Measurements from ENCODE around the gene RPS15.

DNA sequence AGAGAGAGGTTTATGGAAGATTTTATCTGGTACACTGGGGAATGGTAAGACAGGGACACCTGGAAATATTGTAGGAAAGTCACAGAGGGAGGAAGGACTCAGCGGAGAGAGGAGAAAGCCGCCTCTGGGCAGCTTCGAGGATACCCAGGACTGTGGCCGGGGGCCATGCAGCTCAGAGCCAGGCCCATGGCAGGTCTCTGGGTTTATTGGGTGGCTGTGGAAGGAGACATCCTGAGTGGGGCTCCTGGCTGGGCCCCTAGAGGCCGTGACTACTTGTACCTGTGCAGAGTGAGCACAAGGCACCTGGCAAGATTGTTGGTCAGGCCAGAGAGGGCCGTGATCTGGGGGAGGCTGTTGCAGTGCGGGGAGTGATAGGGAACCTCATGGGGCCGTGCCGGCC, 27.4 kb upstream of the RPS15 start:
- TF ChIP-seq EZH2 (IDR thresholded peaks at IDR 0.05) = no peak
- TF ChIP-seq YY1 (IDR thresholded peaks at IDR 0.05; ENCODE audit: extremely low read depth, insufficient replicate concordance, low read depth, low read length) = no peak
- TF ChIP-seq, protein P1, sequence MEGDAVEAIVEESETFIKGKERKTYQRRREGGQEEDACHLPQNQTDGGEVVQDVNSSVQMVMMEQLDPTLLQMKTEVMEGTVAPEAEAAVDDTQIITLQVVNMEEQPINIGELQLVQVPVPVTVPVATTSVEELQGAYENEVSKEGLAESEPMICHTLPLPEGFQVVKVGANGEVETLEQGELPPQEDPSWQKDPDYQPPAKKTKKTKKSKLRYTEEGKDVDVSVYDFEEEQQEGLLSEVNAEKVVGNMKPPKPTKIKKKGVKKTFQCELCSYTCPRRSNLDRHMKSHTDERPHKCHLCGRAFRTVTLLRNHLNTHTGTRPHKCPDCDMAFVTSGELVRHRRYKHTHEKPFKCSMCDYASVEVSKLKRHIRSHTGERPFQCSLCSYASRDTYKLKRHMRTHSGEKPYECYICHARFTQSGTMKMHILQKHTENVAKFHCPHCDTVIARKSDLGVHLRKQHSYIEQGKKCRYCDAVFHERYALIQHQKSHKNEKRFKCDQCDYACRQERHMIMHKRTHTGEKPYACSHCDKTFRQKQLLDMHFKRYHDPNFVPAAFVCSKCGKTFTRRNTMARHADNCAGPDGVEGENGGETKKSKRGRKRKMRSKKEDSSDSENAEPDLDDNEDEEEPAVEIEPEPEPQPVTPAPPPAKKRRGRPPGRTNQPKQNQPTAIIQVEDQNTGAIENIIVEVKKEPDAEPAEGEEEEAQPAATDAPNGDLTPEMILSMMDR (IDR thresholded peaks at IDR 0.05 in 2 of 3, conservative IDR thresholded peaks at IDR 0.05 in 1 of 3; ENCODE audit: borderline replicate concordance in 1 of 3, insufficient read depth in 1 of 3, low read depth in 2 of 3, low read length in 2 of 3) = no peak
